AG04450 (cell line): ENCODE results near the gene MYO18A. TPM values are rescaled to one million over a fixed set of nuclear protein-coding genes. Genes with fewer than 3 reads are reported as not detected.

Experiments
- CTCF ChIA-PET: fragments of 300-600, 350-600 bp; formaldehyde crosslinking; extraction: SDS; loops from one replicate; lab custom pipeline; 2022; ENCODE audit warnings: antibody characterized with exemption, inconsistent platforms; lab: Charles Lee
- POLR2A ChIA-PET: fragments of 350-600 bp; formaldehyde crosslinking; extraction: SDS; loops from one replicate; lab custom pipeline; 2021; ENCODE audit warnings: antibody characterized with exemption, inconsistent platforms; lab: Yijun Ruan, JAX
- DNase-seq: peaks from one replicate; pipeline ENCODE4 v3.0.0-alpha.2; 2011; ENCODE audit warnings: low read depth, low spot score
- H3K27ac ChIP-seq: one replicate; pipeline ENCODE4 v1.5.1; 2012; ENCODE audit warnings: low read depth, low read length, control low read depth
- H3K27me3 ChIP-seq: one replicate; pipeline ENCODE4 v1.6.0; 2012; ENCODE audit warnings: low read length; ENCODE audit not compliant: control insufficient read depth, insufficient read depth
- H3K4me3 ChIP-seq: 2 replicates; pipeline ENCODE4 v1.5.1; 2011; ENCODE audit warnings: mild to moderate bottlenecking, low read depth, low read length, control low read depth
- H3K9me3 ChIP-seq: 2 replicates; pipeline ENCODE4 v1.5.1; 2012; ENCODE audit warnings: low read length; ENCODE audit not compliant: control insufficient read depth, insufficient read depth
- polyA plus RNA-seq: library from polyadenylated mRNA; depleted of rRNA; stranded (reverse); fragments of >200 nt; gene quantifications from 2 replicates; pipeline ENCODE4 v1.2.3, GENCODE V29; 2011
- TF ChIP-seq, protein P1 (sequence below): IDR thresholded peaks from 2 replicates; pipeline ENCODE4 v1.5.1; 2011; ENCODE audit warnings: low read depth, low read length, control low read depth, inconsistent platforms

MYO18A gene
- polyA plus RNA-seq, 1 experiment, result 9.8 TPM

DNA sequence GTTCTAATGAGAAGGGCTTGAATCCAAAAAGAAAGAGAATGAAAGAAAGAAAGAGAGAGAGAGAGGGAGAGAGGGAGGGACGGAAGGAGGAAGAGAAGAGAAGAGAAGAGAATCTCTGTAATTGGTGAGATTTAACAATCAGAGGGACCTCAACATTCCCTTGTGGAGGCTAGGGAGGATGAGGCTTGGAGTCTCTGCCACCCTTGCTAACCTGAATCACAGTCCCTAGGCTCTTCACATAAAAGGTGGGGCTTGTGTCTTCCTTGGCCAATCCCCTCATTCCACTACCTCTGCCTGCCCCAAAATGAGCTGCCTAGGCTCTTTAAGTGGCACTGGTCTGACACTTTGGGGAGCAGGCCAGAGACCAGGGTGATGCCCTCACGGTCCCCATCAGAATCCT, 107.2 kb downstream of the MYO18A start:
- H3K27ac ChIP-seq, result no peak overlapping the region
- DNase-seq, result no peak
- ChIA-PET CTCF (interaction anchor here (0.7 to 0.9 kb wide), 2 partner anchors 107 to 118 kb away, joined by 3 read pairs; no protein-coding TSS in a partner anchor), POLR2A (no interaction called here)
- no peak overlapping the region for H3K4me3 ChIP-seq
- peaks cover 11% of the 10 kb centered on the region for H3K27me3 ChIP-seq
- TF ChIP-seq, protein P1, sequence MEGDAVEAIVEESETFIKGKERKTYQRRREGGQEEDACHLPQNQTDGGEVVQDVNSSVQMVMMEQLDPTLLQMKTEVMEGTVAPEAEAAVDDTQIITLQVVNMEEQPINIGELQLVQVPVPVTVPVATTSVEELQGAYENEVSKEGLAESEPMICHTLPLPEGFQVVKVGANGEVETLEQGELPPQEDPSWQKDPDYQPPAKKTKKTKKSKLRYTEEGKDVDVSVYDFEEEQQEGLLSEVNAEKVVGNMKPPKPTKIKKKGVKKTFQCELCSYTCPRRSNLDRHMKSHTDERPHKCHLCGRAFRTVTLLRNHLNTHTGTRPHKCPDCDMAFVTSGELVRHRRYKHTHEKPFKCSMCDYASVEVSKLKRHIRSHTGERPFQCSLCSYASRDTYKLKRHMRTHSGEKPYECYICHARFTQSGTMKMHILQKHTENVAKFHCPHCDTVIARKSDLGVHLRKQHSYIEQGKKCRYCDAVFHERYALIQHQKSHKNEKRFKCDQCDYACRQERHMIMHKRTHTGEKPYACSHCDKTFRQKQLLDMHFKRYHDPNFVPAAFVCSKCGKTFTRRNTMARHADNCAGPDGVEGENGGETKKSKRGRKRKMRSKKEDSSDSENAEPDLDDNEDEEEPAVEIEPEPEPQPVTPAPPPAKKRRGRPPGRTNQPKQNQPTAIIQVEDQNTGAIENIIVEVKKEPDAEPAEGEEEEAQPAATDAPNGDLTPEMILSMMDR, result no peak
- H3K9me3 ChIP-seq, result no peaks in the 10 kb centered on the region

DNA sequence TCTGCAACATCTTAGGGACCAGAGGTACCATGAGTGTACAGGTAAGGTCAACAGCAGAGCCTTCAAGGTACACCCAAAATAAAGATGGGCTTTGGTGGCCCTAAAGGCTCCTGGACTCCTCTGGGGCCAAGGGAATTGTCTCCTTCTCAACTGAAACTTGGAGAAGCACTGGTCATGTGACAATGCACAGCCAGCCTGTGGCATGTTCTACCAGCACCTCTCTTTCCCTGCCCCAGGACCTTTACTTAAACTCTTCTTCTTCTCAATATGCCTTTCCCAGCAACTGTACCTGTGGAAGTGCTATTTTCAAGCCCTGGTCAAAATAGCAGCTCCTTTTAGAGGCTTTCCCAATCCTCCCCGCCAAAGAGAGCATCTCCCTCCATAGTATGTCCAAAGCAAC, 108.9 kb downstream of the MYO18A start:
- DNase-seq, result no peak
- POLR2A ChIA-PET, result no interaction called here
- CTCF ChIA-PET, result interaction anchor here (1.2 kb wide), 1 partner anchor 105 kb away, joined by 3 read pairs; no protein-coding TSS in a partner anchor
- H3K27me3 ChIP-seq, result peaks cover 13% of the 10 kb centered on the region
- H3K27ac ChIP-seq, result no peak overlapping the region
- TF ChIP-seq, protein P1, result no peak
- H3K4me3 ChIP-seq, result no peak overlapping the region
- no peaks in the 10 kb centered on the region for H3K9me3 ChIP-seq

DNA sequence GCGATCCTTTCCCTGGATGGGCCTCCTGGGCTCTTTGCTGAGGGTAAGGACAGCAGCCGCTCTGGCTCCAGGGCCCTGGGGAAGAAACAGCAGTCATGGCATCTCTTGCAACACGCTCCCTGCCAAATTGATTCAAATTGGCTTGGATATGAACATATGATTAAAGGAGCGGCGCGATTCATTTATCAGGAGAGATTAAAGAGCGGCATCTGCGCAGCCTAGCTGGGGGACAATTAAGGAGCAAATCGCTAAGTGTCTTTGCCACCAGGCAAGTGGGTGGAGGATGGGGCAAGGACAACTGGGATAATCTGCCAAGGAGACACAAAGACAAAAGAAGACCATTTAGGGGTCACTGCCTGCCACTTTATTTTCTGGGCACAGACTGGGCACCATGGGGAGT, 109.4 kb downstream of the MYO18A start:
- DNase-seq, result no peak
- Histone ChIP-seq H3K27ac (no peak overlapping the region), H3K9me3 (no peaks in the 10 kb centered on the region), H3K27me3 (peaks cover 19% of the 10 kb centered on the region), H3K4me3 (no peak overlapping the region)
- POLR2A ChIA-PET, result no interaction called here
- TF ChIP-seq, protein P1, result no peak
- CTCF ChIA-PET, result no interaction called here

DNA sequence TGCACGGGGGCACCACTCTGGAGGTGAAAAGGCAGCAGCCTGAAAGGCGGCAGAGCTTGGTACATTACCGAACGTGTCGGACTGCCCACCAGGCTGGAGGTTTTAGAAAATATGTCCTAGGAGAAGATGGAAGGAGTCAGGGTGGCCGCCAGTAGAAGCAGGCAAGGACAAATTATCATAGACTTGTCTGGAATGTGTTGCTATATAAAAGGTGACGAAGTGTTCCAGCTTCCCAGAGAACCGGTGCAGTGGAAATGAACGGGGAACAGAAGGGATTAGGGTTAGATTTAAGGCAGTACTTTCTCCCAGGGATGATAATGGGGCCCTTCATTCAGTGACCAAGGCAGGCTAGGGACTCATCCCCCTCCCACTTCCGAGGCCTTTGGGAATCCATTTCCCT, 109.9 kb downstream of the MYO18A start:
- TF ChIP-seq, protein P1, result no peak
- H3K4me3 ChIP-seq, result no peak overlapping the region
- H3K27ac ChIP-seq, result no peak overlapping the region
- ChIA-PET POLR2A (interaction anchor here (0.5 to 1.0 kb wide), 2 partner anchors 224 to 341 kb away, joined by 3 to 5 read pairs; partner anchors contain the start of gene NUFIP2), CTCF (no interaction called here)
- H3K9me3 ChIP-seq, result no peaks in the 10 kb centered on the region
- H3K27me3 ChIP-seq, result peaks cover 20% of the 10 kb centered on the region
- no peak for DNase-seq

DNA sequence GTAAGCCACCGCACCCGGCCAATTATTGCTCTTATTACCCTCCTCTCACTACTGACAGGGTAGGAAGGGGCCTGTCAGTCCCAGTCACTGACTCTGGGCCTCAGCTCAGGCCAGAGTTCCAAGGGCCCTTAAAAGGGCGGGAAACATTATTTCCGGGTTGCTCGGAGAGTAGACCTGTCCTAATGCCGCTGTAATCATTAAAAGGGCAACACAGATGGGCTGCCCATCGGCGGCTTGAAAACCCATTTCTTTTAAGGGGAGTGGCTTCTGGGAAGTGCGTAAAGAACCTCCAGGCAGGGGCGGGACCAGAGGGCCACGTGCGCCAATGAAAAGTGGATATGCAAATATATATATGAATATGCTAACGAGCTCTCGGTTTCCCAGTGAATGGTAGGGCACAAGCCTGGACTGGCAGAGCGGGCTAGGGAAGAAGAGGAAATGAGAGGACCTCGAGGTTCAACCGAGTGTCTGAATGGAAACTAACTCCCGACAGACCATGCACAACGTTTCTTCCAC, 110.6 kb downstream of the MYO18A start:
- Histone ChIP-seq H3K27ac (no peak overlapping the region), H3K9me3 (no peaks in the 10 kb centered on the region), H3K4me3 (no peak overlapping the region), H3K27me3 (peaks cover 22% of the 10 kb centered on the region)
- TF ChIP-seq, protein P1, result no peak
- CTCF ChIA-PET, result no interaction called here
- DNase-seq, result no peak
- POLR2A ChIA-PET, result interaction anchor here (1.0 kb wide), 1 partner anchor 224 kb away, joined by 3 read pairs; the partner anchor contains the start of gene NUFIP2
